GM21515 (cell line): Measurements from ENCODE around the gene PRKAG1.

ENCODE experiments used
- ATAC-seq: cut with Tn5 transposase; IDR thresholded peaks from one replicate; pipeline ENCODE4 v1.9.1; 2021; ENCODE audit not compliant: unreplicated experiment

Gene PRKAG1

GRCh38 chr12:49032679-49033447 is 14.3 kb upstream of the PRKAG1 start:
- no peak for ATAC-seq

DNA sequence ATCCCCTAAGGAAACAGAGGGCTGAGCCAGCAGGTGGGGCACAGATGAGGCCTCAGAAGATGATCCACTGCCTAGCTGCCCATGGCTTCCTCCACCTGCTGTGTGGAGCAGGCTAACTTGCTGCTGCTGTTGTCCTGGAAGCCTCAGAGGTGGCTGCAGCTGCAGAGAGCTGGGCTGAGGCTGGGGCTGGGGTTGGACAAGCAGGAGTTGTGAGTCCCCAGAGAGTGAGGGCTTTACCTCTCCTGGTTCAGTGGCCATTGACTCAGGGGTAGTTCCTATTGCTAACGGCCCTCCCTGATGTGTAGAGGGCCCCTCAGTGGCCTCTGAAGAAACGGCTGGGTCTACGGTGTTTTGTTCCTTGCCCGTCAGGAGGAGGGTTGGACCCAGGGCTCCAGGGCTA is 13.7 kb upstream of the PRKAG1 start:
- no peak for ATAC-seq

GRCh38 chr12:49031573-49032161 is 13.1 kb upstream of the PRKAG1 start:
- ATAC-seq, result no peak

GRCh38 chr12:49030714-49031572 is 12.4 kb upstream of the PRKAG1 start:
- ATAC-seq, result no peak

GRCh38 chr12:49030119-49030518 is 11.5 kb upstream of the PRKAG1 start:
- ATAC-seq, result no peak

DNA sequence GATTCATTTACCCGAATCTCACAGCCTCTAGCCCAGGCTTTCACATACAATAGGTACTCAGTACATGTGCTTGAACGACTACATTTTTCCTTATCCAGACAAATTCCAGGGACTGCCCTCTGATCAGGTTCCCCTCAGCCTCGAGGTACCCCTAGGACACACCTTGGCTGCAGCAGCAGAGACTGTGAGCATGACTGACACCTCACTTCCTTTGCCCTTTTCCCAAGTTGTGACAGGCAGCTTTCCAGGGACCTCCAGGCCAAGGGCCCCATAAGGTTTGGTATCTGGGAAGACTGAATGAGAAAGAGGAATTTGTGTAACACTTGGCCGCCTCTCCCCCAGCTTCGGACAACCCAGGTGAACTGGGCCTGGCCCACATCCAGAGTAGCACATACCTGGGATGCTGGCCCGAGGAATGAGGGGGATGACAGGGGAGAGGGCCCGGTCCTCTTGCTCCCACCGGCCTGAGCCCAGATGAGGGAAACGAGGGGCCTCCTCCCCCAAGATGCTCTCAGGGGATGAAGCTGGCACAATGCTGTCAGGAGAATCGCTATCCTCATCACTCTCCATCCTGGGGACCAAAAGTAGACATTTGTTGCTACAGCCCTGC is 10.2 kb upstream of the PRKAG1 start:
- no peak for ATAC-seq

- no peak for ATAC-seq
Observed at GRCh38 chr12:49027846-49028555, 9.4 kb upstream of the PRKAG1 start.

- no peak for ATAC-seq
Observed at GRCh38 chr12:49026678-49027480, 8.3 kb upstream of the PRKAG1 start.

- no peak for ATAC-seq
Observed at GRCh38 chr12:49026101-49026500, 7.5 kb upstream of the PRKAG1 start.

DNA sequence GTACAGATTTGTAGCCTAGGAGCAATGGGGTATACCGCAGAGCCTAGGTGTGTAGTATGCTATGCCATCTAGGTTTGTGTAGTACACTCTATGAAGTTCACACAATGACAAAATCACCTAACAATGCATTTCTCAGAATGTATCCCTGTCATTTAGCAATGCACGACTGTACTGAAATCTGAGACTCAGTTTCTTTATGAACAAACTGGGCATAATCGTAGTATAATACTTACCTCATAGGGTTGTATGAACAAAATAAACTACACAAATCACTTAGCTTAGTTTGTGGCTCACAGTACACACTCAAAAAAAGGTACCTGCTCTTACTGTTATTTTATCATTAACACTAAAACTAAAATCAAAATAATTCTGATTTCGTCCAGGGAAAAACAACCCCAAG is 6.9 kb upstream of the PRKAG1 start:
- no peak for ATAC-seq

DNA sequence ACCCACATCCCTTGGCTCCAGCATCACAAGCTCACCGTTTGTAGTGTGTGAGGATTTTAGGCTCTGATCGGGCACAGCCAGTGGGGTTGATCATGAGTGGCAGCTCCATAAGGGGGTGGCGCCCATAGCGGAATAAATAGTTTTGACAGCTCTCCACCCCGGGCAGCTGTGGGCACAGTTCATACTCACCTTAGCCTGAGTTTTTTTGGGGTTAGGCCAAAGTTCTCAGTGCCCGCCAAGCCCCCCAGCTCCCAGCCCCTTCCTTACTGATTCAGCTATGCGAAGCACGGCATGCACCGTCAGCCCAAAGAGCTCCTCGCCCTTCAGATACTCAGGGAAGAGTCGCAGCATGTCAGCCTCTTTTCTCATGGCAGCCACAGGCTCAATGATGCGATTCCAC is 6.0 kb upstream of the PRKAG1 start:
- ATAC-seq, result no peak

GRCh38 chr12:49023812-49024211 is 5.2 kb upstream of the PRKAG1 start:
- ATAC-seq, result no peak

- no peak for ATAC-seq
Observed at GRCh38 chr12:49022558-49023178, 4.1 kb upstream of the PRKAG1 start.

- no peak for ATAC-seq
Observed at GRCh38 chr12:49021292-49021915, 2.8 kb upstream of the PRKAG1 start.

- no peak for ATAC-seq
Observed at GRCh38 chr12:49020441-49020840, 1.9 kb upstream of the PRKAG1 start.

DNA sequence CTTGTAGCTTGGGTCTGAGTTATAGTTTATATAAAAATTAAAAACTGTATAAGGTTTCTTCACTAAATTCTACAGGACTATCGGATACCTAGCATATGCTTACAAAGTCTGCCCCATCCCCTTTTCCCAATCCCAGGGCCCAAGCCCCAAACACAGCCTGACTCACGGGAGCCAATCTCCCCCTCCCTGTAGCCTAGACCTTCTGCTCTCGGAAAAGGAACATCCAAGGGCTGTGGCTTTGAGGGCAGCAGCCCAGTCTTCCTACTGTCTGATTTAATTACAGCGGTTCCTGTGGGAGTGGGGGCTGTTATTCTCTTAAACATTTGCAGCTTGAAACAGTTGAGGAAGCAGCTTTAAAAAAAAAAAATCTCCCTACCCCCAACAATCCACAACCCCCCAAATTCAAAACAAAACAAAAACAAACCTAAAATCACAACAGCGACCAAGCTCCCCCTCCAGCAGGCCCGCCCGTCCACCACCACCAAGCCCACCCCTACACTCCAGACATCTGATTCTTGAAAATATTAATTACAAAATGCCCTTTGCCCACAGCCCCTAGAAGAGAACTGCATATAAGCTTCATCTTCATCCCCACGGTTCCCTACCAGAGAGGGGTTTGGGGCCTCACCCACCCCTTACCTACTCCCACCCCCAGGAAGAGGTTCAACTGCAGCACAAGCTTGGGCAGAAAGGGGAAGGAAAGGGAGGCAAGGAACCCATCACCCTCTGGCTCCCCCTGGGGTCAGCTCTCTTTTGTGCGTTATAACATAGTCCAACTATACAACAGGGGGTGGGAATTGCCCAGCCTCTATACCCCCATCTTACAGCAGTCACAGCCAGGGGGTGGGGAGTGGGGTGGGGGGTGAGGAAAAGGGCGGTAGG is 1.1 kb upstream of the PRKAG1 start:
- ATAC-seq, result no peak

- ATAC-seq, result peak; percentile 24
Observed at GRCh38 chr12:49019120-49019430, 499 bp upstream of the PRKAG1 start.

GRCh38 chr12:49017891-49018260 is 700 bp downstream of the PRKAG1 start:
- ATAC-seq, result no peak
